SK-N-SH treated with all-trans-retinoic acid at 6 μM for 48 hours (cell line): ENCODE data around the gene ATP6V1C2.

ENCODE experiments used
- ATAC-seq: fragments of 200-7000 bp; cut with Tn5 transposase; 3 replicates; pipeline ENCODE4 v1.9.1; 2020; ENCODE audit warnings: mild to moderate bottlenecking, moderate library complexity
- ARNTL ChIP-seq: fragments of 450-650 bp; formaldehyde crosslinking; IDR thresholded peaks from 2 replicates; pipeline ENCODE4 v1.5.0; 2020; ENCODE audit warnings: low read depth, mild to moderate bottlenecking, moderate library complexity, borderline replicate concordance
- BACH2 ChIP-seq: fragments of 250-450 bp; sonication (Bioruptor Pico); IDR thresholded peaks from 2 replicates; pipeline ENCODE4 v1.9.0; 2021; ENCODE audit warnings: mild to moderate bottlenecking, borderline replicate concordance
- CSDC2 ChIP-seq: fragments of 250-450 bp; sonication (Bioruptor Pico); IDR thresholded peaks from 2 replicates; pipeline ENCODE4 v1.5.0; 2020; ENCODE audit warnings: mild to moderate bottlenecking, moderate library complexity
- ESRRG ChIP-seq: fragments of 250-450 bp; sonication (Bioruptor Pico); IDR thresholded peaks from 2 replicates; pipeline ENCODE4 v1.6.1; 2021; ENCODE audit warnings: mild to moderate bottlenecking
- GLIS3 ChIP-seq: fragments of 250-450 bp; sonication (Bioruptor Pico); IDR thresholded peaks from 2 replicates; pipeline ENCODE4 v1.5.0; 2020; ENCODE audit warnings: mild to moderate bottlenecking, moderate library complexity
- OSR1 ChIP-seq: fragments of 250-450 bp; sonication (Bioruptor Pico); IDR thresholded peaks from 2 replicates; pipeline ENCODE4 v1.8.0; 2022; ENCODE audit warnings: moderate library complexity, mild to moderate bottlenecking, inconsistent platforms
- PPARA ChIP-seq: fragments of 250-450 bp; sonication (Bioruptor Pico); IDR thresholded peaks from 2 replicates; pipeline ENCODE4 v1.5.0; 2020; ENCODE audit warnings: mild to moderate bottlenecking, borderline replicate concordance
- RARB ChIP-seq: fragments of 250-450 bp; sonication (Bioruptor Pico); IDR thresholded peaks from 2 replicates; pipeline ENCODE4 v1.8.0; 2021; ENCODE audit warnings: mild to moderate bottlenecking, moderate library complexity
- ZFP3 ChIP-seq: fragments of 250-450 bp; sonication (Bioruptor Pico); IDR thresholded peaks from 2 replicates; pipeline ENCODE4 v1.5.0; 2020; ENCODE audit warnings: mild to moderate bottlenecking, moderate library complexity
- ZFP30 ChIP-seq: fragments of 450-650 bp; formaldehyde crosslinking; IDR thresholded peaks from 2 replicates; pipeline ENCODE4 v1.5.0; 2022; ENCODE audit warnings: mild to moderate bottlenecking, moderate library complexity
- ZNF565 ChIP-seq: fragments of 450-650 bp; formaldehyde crosslinking; conservative IDR thresholded peaks from 2 replicates; pipeline ENCODE4 v1.5.0; 2020; ENCODE audit warnings: low read depth, mild to moderate bottlenecking, moderate library complexity
- ZNF70 ChIP-seq: fragments of 450-650 bp; formaldehyde crosslinking; IDR thresholded peaks from 2 replicates; pipeline ENCODE4 v1.5.0; 2020; ENCODE audit warnings: mild to moderate bottlenecking, moderate library complexity
- ZNF8 ChIP-seq: fragments of 450-650 bp; formaldehyde crosslinking; IDR thresholded peaks from 2 replicates; pipeline ENCODE4 v1.5.0; 2020; ENCODE audit warnings: mild to moderate bottlenecking, moderate library complexity
- TF ChIP-seq, protein P1 (sequence below): fragments of 250-450 bp; sonication (Bioruptor Pico); IDR thresholded peaks from 2 replicates; pipeline ENCODE4 v1.8.0; 2020; ENCODE audit warnings: mild to moderate bottlenecking, moderate library complexity, borderline replicate concordance
- TF ChIP-seq, protein P2 (sequence below): fragments of 250-450 bp; sonication (Bioruptor Pico); IDR thresholded peaks from 2 replicates; pipeline ENCODE4 v1.5.0; 2020; ENCODE audit warnings: mild to moderate bottlenecking, moderate library complexity
- TF ChIP-seq, protein P3 (sequence below): fragments of 250-450 bp; sonication (Bioruptor Pico); IDR thresholded peaks from 2 replicates; pipeline ENCODE4 v1.5.1; 2020; ENCODE audit warnings: low read depth, mild to moderate bottlenecking, moderate library complexity
- TF ChIP-seq, protein P4 (sequence below): fragments of 250-450 bp; sonication (Bioruptor Pico); IDR thresholded peaks from 2 replicates; pipeline ENCODE4 v1.8.0; 2021; ENCODE audit warnings: low read depth, mild to moderate bottlenecking, moderate library complexity, borderline replicate concordance

Gene ATP6V1C2

DNA sequence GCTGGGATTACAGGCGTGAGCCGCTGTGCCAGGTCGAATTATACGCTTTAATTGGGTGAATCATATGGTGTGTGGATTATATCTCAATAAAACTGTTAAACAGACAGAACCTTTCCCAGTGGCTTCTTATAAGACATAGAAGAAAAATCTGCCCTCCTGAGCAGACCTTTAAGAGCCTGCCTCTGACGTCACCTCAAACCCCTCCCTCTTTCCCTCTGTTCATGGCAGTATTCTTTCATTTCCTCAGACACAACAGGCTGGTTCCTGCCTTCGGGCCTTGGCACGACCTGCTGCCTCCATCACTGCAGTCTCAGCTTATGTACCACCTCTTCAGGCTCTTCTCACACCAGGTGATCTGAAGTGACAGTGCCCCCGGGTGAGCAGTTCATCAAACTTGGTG, 105.2 kb downstream of the ATP6V1C2 start:
- TF ChIP-seq ZNF8 = no peak
- no peak for TF ChIP-seq CSDC2 (CRISPR knock-in tag)
- no peak for ATAC-seq

DNA sequence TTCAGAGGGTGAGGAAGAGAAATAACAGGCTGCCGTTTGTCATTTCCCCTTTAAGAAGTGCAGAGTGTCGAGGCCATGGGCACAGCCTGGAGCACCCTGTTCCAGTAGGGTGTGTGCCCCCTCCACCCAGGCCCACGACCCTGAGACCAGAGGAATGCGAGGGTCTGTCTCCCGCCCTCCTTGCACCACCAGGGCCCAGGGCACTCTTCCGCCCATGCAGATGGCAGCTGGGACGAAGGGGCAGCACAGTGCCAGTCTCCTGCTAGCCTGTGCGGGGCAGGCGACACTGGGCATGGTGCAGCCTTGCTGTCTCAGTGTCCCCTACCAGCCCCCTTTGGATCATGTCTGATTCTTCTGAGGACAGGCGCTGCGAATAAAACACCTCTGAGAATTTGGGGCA, 106.9 kb downstream of the ATP6V1C2 start:
- no peak for ATAC-seq
- TF ChIP-seq RARB (CRISPR knock-in tag) (no peak), ZNF565 (CRISPR knock-in tag) (no peak), GLIS3 (CRISPR knock-in tag) (no peak), ARNTL (CRISPR knock-in tag) (no peak)
- TF ChIP-seq, protein P1, sequence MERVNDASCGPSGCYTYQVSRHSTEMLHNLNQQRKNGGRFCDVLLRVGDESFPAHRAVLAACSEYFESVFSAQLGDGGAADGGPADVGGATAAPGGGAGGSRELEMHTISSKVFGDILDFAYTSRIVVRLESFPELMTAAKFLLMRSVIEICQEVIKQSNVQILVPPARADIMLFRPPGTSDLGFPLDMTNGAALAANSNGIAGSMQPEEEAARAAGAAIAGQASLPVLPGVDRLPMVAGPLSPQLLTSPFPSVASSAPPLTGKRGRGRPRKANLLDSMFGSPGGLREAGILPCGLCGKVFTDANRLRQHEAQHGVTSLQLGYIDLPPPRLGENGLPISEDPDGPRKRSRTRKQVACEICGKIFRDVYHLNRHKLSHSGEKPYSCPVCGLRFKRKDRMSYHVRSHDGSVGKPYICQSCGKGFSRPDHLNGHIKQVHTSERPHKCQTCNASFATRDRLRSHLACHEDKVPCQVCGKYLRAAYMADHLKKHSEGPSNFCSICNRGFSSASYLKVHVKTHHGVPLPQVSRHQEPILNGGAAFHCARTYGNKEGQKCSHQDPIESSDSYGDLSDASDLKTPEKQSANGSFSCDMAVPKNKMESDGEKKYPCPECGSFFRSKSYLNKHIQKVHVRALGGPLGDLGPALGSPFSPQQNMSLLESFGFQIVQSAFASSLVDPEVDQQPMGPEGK (CRISPR knock-in tag) = no peak

DNA sequence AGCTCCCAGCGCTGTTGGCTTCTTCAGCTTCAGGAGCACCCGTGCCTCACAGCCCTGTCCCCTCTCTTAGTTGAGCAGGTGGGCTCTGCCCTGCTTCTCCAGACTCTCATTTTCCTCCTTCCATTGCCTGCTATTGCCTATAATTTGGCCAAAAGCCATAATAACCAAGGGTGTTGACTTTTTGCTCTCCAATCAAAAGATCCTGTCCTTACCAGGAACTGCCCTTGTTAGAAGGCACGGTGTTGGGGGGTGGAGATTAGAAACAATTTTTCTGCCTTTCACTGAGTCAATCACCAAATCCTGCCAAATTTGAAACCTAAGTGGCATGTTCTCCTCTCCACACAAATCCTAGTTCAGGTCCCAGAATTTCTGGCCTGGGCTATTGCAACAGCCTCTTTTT, 107.9 kb downstream of the ATP6V1C2 start:
- no peak for TF ChIP-seq GLIS3 (CRISPR knock-in tag)

DNA sequence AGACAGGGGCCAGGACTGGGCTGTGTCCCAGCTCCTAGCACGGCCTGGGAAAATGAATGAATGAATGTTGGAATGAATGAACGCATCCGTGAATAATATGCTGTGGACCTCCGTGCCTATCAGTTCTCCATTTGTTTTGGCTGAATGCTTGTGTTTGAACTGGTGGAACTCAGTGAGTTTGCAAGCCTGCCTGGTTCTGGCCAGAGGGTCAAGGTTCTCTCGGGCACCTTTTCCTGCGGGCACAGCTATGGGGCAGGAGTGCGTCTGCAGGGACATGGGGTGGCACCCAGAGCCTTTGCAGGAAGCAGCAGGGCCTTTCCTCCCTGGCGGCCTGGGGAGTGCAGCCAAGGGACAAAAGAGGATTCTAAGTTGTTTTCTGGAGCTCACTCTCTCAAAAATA, 108.8 kb downstream of the ATP6V1C2 start:
- TF ChIP-seq, protein P2, sequence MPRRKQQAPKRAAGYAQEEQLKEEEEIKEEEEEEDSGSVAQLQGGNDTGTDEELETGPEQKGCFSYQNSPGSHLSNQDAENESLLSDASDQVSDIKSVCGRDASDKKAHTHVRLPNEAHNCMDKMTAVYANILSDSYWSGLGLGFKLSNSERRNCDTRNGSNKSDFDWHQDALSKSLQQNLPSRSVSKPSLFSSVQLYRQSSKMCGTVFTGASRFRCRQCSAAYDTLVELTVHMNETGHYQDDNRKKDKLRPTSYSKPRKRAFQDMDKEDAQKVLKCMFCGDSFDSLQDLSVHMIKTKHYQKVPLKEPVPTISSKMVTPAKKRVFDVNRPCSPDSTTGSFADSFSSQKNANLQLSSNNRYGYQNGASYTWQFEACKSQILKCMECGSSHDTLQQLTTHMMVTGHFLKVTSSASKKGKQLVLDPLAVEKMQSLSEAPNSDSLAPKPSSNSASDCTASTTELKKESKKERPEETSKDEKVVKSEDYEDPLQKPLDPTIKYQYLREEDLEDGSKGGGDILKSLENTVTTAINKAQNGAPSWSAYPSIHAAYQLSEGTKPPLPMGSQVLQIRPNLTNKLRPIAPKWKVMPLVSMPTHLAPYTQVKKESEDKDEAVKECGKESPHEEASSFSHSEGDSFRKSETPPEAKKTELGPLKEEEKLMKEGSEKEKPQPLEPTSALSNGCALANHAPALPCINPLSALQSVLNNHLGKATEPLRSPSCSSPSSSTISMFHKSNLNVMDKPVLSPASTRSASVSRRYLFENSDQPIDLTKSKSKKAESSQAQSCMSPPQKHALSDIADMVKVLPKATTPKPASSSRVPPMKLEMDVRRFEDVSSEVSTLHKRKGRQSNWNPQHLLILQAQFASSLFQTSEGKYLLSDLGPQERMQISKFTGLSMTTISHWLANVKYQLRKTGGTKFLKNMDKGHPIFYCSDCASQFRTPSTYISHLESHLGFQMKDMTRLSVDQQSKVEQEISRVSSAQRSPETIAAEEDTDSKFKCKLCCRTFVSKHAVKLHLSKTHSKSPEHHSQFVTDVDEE = no peak
- TF ChIP-seq BACH2 (CRISPR knock-in tag) (no peak), ARNTL (CRISPR knock-in tag) (no peak), RARB (CRISPR knock-in tag) (no peak), ZFP30 (CRISPR knock-in tag) (no peak), ZNF70 (CRISPR knock-in tag) (no peak), OSR1 (CRISPR knock-in tag) (no peak)
- TF ChIP-seq, protein P1 (CRISPR knock-in tag) = no peak
- TF ChIP-seq, protein P3, sequence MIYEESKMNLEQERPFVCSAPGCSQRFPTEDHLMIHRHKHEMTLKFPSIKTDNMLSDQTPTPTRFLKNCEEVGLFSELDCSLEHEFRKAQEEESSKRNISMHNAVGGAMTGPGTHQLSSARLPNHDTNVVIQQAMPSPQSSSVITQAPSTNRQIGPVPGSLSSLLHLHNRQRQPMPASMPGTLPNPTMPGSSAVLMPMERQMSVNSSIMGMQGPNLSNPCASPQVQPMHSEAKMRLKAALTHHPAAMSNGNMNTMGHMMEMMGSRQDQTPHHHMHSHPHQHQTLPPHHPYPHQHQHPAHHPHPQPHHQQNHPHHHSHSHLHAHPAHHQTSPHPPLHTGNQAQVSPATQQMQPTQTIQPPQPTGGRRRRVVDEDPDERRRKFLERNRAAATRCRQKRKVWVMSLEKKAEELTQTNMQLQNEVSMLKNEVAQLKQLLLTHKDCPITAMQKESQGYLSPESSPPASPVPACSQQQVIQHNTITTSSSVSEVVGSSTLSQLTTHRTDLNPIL (CRISPR knock-in tag) = no peak
- no peak for ATAC-seq

More for the DNA sequence above, 107.9 kb downstream of the ATP6V1C2 start:
- ATAC-seq = no peak

DNA sequence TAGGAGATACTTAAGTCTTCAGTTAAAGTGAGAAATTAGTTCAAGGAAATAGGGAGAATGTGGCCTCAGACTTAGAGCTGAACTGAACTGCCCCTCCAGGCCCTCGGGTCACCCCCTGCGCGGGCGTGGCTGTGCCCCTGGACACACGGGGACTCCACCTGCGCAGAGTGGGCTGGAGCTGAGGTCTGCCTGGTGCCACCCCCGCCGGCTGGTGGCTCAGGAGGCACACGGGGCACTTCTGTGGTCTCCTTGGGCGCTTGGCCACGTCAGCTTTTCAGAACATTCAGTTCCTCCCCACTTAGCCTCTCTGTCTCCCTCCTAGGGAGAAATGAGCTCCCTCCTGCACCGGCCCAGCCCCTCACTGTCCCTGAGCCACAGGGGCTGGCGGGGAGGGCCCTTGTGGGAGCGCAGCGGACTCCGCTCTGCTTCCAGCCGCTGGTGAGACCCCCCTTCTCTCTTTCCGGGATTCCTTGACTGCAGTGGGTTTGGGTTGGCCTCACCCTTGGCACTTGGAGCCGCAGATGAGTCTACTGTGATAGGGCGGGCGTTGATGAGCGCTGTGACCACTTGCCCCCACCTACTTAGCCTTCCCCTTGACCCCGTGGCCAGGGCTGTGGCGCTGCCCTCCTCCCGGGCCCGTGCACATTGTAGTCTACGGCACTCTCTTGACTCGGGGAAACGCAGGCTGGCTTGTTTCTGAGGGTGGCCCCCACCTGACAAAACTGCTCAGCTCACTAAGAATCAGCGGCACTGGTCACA, 109.4 kb downstream of the ATP6V1C2 start:
- ATAC-seq = no peak
- TF ChIP-seq, protein P3 (CRISPR knock-in tag) = no peak
- TF ChIP-seq BACH2 (CRISPR knock-in tag) (no peak), ZFP3 (CRISPR knock-in tag) (no peak), ZFP30 (CRISPR knock-in tag) (no peak), PPARA (no peak), CSDC2 (CRISPR knock-in tag) (no peak), ESRRG (no peak)
- TF ChIP-seq, protein P4, sequence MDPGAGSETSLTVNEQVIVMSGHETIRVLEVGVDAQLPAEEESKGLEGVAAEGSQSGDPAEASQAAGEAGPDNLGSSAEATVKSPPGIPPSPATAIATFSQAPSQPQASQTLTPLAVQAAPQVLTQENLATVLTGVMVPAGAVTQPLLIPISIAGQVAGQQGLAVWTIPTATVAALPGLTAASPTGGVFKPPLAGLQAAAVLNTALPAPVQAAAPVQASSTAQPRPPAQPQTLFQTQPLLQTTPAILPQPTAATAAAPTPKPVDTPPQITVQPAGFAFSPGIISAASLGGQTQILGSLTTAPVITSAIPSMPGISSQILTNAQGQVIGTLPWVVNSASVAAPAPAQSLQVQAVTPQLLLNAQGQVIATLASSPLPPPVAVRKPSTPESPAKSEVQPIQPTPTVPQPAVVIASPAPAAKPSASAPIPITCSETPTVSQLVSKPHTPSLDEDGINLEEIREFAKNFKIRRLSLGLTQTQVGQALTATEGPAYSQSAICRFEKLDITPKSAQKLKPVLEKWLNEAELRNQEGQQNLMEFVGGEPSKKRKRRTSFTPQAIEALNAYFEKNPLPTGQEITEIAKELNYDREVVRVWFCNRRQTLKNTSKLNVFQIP (CRISPR knock-in tag) = no peak
